ENCODE results near the gene MAN1B1. TPM values are rescaled to one million over a fixed set of nuclear protein-coding genes. Genes with fewer than 3 reads are reported as not detected.
"Not testable (repeated sequence)": the region's sequence is repeated elsewhere in the genome, so short reads cannot be mapped to it uniquely, and the experiment has no call there.

Gene MAN1B1
- polyA plus RNA-seq, 1 donor, result 38.6 TPM

- no peak for DNase-seq (ENCODE audit: low read depth)
Observed at GRCh38 chr9:137110147-137110910, 23.5 kb downstream of the MAN1B1 start.

- no peak for DNase-seq (ENCODE audit: low read depth)
Observed at GRCh38 chr9:137110911-137111787, 24.4 kb downstream of the MAN1B1 start.

- DNase-seq (ENCODE audit: low read depth), result no peak
Observed at GRCh38 chr9:137111788-137112563, 25.2 kb downstream of the MAN1B1 start.

- DNase-seq (ENCODE audit: low read depth), result no peak
Observed at GRCh38 chr9:137112564-137113384, 26.0 kb downstream of the MAN1B1 start.

- no peak for DNase-seq (ENCODE audit: low read depth)
Observed at GRCh38 chr9:137113385-137114159, 26.8 kb downstream of the MAN1B1 start.

- no peak for DNase-seq (ENCODE audit: low read depth)
Observed at GRCh38 chr9:137114220-137114612, 27.4 kb downstream of the MAN1B1 start.

- no peak for DNase-seq (ENCODE audit: low read depth)
Observed at GRCh38 chr9:137114613-137115393, 28.0 kb downstream of the MAN1B1 start, which contains the start of gene DPP7. TSS of gene DPP7 (minus strand) at chr9:137114733. CDS start at chr9:137114713, 20 bp downstream.

- no peak for DNase-seq (ENCODE audit: low read depth)
Observed at GRCh38 chr9:137115394-137116026, 28.7 kb downstream of the MAN1B1 start.

GRCh38 chr9:137116027-137116507 lies 29.3 kb downstream of the MAN1B1 start:
- no peak for DNase-seq (ENCODE audit: low read depth)

- DNase-seq (ENCODE audit: low read depth), result no peak
Observed at GRCh38 chr9:137116728-137117127, 29.9 kb downstream of the MAN1B1 start.

- no peak for DNase-seq (ENCODE audit: low read depth)
Observed at GRCh38 chr9:137117269-137117731, 30.5 kb downstream of the MAN1B1 start.

- not testable (repeated sequence) for DNase-seq (ENCODE audit: low read depth)
Observed at GRCh38 chr9:137118092-137118603, 31.4 kb downstream of the MAN1B1 start.

- DNase-seq (ENCODE audit: low read depth), result not testable (repeated sequence)
Observed at GRCh38 chr9:137121927-137122795, 35.4 kb downstream of the MAN1B1 start.

GRCh38 chr9:137122796-137123467 lies 36.1 kb downstream of the MAN1B1 start:
- not testable (repeated sequence) for DNase-seq (ENCODE audit: low read depth)

- DNase-seq (ENCODE audit: low read depth), result no peak
Observed at GRCh38 chr9:137123468-137123837, 36.7 kb downstream of the MAN1B1 start.

GRCh38 chr9:137123952-137124462 lies 37.2 kb downstream of the MAN1B1 start:
- DNase-seq (ENCODE audit: low read depth), result not testable (repeated sequence)

GRCh38 chr9:137126786-137127185 lies 40.0 kb downstream of the MAN1B1 start:
- DNase-seq (ENCODE audit: low read depth), result no peak

Measured in forelimb muscle (tissue), 1 donor.